HG03521 (cell line): ENCODE measurements around the gene NTNG1.

ENCODE experiments used
- ATAC-seq: cut with Tn5 transposase; IDR thresholded peaks from one replicate; pipeline ENCODE4 v1.9.1; 2021; ENCODE audit warnings: mild to moderate bottlenecking, moderate library complexity; ENCODE audit not compliant: unreplicated experiment

Gene NTNG1

GRCh38 chr1:107443860-107444259 lies 303.0 kb downstream of the NTNG1 start:
- ATAC-seq = no peak

- ATAC-seq = no peak
Observed at GRCh38 chr1:107444302-107444701, 303.5 kb downstream of the NTNG1 start.

DNA sequence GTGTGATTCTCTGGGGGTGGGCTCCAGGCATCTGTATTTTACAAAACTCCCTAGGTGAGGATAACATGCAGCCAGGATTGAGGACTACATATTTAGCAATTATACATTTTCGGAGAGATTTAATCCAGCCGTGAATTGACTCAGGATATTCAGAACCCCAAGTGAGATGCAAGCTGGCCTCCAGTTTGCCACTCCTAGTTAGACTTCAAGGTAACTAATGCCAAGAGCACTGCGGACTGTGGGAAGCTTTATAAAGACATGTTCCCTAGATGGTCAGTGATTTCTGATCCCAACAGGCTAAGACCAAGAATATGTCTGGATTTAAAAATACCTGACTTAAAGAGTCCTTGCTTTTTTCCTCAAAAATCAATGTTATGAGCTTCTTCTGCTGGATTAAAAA lies 308.5 kb downstream of the NTNG1 start:
- no peak for ATAC-seq

GRCh38 chr1:107450899-107451664 lies 310.2 kb downstream of the NTNG1 start:
- ATAC-seq = peak; percentile 76

- ATAC-seq = peak; percentile 38
Observed at GRCh38 chr1:107451715-107452114, 310.9 kb downstream of the NTNG1 start.

GRCh38 chr1:107454791-107455190 lies 314.0 kb downstream of the NTNG1 start:
- no peak for ATAC-seq

GRCh38 chr1:107457989-107458388 lies 317.1 kb downstream of the NTNG1 start:
- ATAC-seq = no peak

- ATAC-seq = no peak
Observed at GRCh38 chr1:107459204-107459904, 318.5 kb downstream of the NTNG1 start.

GRCh38 chr1:107460035-107460434 lies 319.2 kb downstream of the NTNG1 start:
- peak; percentile 75 for ATAC-seq

GRCh38 chr1:107464827-107465226 lies 324.0 kb downstream of the NTNG1 start:
- ATAC-seq = no peak

DNA sequence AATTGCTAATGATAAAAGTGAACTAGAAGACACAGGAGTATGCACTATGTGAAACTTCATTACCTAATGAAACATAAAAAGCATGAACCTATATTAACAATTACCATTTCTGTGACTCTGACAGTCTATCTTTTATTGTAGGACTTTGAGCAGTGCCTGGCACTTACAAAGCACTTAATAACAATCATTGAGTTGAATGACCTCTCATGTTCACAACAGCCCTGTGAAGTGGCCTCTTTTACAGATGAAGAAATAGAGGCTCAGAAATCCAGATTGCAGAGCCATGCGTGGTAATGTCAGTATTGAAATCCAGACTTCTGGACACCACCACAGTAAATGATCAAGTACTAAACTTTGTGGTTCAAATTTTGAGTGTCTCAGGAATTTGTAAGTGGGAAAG lies 326.4 kb downstream of the NTNG1 start:
- no peak for ATAC-seq

DNA sequence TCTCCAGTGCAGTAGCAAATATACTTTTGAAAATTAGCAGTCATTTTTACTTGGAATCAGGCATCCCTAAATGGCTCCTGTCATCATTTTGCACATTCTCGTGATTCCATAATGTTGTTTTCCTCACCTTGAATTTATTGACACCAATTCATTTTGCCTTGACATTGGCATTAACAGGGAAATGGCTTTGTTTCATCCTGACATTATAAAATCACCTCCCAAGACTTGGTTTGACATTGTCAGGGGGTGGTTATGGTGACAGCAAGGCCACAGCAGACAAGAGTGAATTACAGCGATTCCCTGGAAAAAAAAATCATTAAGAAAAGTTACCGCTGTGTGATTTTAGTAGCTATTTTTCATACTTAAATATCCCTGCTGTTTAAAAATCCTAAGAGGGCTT lies 327.0 kb downstream of the NTNG1 start:
- no peak for ATAC-seq

GRCh38 chr1:107473065-107473464 lies 332.2 kb downstream of the NTNG1 start:
- ATAC-seq = no peak

- peak; percentile 67 for ATAC-seq
Observed at GRCh38 chr1:107474877-107475612, 334.2 kb downstream of the NTNG1 start.

DNA sequence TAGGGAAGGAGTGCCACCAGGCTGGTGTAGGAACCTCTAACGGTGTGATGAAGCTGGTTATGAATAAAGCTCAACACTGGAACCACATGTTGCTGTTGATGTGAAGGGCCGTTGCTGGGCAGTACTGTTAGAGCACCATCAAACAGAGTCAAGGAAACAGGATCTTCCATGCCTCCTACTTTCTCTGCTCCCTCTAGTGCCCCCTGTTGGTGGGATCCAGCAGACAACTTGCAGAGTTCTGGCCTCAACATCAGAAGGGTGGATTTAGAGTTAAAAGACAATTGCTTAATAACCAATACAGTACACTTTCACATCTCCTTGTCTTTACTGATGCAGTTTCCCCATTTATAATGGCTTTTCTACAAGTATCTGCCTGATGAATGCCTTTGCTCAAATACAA lies 336.4 kb downstream of the NTNG1 start:
- ATAC-seq = no peak

DNA sequence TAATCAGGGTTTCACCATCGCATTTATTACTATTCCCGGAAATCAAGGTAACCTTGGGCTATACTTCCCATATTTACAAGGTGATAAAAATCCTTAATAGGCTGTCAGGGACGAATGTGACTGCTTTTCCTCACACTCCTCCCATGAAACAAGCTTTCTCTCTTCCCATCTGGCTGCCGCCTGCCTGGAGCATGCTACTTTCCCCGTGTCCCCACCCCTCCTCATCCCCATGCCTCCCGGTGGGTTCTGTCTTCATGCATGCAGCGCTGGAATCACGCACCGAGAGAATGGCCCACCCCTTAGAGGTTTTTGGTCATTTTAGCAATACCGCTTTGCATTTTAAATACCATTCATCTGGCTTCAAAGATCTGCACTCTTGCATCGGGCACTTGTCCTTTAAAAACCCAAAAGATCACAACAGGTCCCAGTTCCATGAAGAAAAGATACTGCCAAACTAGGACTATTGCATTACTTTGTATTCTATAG lies 339.1 kb downstream of the NTNG1 start:
- no peak for ATAC-seq

DNA sequence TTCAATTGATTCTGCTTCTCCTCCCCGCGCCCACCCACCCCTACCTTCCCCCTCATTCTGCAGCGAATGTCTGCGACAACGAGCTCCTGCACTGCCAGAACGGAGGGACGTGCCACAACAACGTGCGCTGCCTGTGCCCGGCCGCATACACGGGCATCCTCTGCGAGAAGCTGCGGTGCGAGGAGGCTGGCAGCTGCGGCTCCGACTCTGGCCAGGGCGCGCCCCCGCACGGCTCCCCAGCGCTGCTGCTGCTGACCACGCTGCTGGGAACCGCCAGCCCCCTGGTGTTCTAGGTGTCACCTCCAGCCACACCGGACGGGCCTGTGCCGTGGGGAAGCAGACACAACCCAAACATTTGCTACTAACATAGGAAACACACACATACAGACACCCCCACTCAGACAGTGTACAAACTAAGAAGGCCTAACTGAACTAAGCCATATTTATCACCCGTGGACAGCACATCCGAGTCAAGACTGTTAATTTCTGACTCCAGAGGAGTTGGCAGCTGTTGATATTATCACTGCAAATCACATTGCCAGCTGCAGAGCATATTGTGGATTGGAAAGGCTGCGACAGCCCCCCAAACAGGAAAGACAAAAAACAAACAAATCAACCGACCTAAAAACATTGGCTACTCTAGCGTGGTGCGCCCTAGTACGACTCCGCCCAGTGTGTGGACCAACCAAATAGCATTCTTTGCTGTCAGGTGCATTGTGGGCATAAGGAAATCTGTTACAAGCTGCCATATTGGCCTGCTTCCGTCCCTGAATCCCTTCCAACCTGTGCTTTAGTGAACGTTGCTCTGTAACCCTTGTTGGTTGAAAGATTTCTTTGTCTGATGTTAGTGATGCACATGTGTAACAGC lies 339.9 kb downstream of the NTNG1 start:
- ATAC-seq = peak; percentile 54

- no peak for ATAC-seq
Observed at GRCh38 chr1:107481756-107482384, 341.0 kb downstream of the NTNG1 start.

DNA sequence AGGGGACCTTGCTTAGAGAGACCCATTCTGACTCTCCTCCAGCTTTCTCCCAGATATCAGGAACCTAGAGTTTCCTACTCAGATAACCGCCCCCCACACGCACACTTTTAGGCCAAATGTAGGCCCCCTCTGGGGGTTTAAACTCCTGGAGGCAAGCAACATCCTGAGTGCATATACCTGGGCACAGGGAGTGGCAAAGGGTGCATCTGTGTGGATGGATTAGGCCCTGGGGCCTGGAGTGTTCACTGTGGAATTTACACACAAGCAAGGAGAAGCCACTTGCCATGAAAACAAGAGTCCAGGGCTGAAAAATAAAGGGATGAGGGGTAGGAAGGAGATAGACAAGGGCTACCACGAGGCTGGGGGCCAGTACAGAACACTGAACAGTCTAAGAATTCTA lies 343.1 kb downstream of the NTNG1 start:
- ATAC-seq = no peak

DNA sequence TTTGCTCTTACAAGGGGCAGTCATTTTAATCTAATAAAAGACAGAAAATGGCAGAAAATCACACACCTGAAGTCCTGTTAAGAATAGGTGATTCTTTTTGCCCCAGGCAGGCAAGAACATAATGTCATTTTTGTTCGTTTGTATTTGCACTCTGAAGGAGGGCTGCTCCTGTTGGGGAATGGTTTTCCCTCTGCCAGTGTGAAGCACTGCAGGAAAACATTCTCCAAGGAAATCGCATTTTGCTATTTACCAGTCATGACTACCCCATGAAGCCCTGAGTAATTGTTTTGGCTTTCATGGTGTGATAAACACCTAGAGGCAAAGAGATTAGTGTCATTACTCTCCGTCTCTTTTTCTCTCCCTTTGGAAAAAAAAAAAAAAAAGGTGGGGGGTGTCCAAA lies 345.5 kb downstream of the NTNG1 start:
- no peak for ATAC-seq
